ENCODE measurements around the gene DPH3. TPM values are rescaled to one million over a fixed set of nuclear protein-coding genes. Genes with fewer than 3 reads are reported as not detected.

Gene DPH3
- total RNA-seq, 5 donors from 2014 or later (not counting 1 experiment from before 2014, with no cell fraction given), result 13.1 to 19.0 (median 14.4) TPM

GRCh38 chr3:16289144-16289889 is 24.6 kb upstream of the DPH3 start:
- WGBS (ENCODE audit: insufficient coverage), result no CpG with 5 or more reads among the region's 2 CpGs
- H3K9me3 Mint-ChIP-seq, result peaks cover 0 to 12% (median 0%) of the 10 kb centered on the region in 3 donors
- H3K27me3 Mint-ChIP-seq, result no peaks in the 10 kb centered on the region
- ChIA-PET CTCF (interaction anchor here (0.6 to 8.8 kb wide), 14 partner anchors 12 to 51 kb away, joined by 3 to 120 read pairs (median 10); partner anchors contain the start of genes DPH3 (in 1 of the 2) and OXNAD1 (in 1 of the 2)), POLR2A (interaction anchor here (0.7 to 1.8 kb wide), 6 partner anchors 12 to 75 kb away, joined by 3 to 6 read pairs (median 4); no protein-coding TSS in a partner anchor)
- H3K27ac ChIP-seq (ENCODE audit: low read length), result peak overlapping the region; percentile 81
- H3K36me3 Mint-ChIP-seq, result peaks cover 20% of the 10 kb centered on the region
- no peaks in the 10 kb centered on the region for H3K9me3 ChIP-seq
- H3K27ac Mint-ChIP-seq, result peak overlapping the region; percentile 98 to 99
- H3K4me1 Mint-ChIP-seq, result peaks cover 76 to 83% (median 79%) of the 10 kb centered on the region in 3 donors
- no peaks in the 10 kb centered on the region for H3K27me3 ChIP-seq (replicated peaks in 1 of 2; ENCODE audit: control insufficient read depth in 2 of 2, extremely low read depth in 1 of 2, insufficient read depth in 2 of 2, low read length in 1 of 2)
- peak overlapping the region; percentile 59 to 85 for H3K4me3 ChIP-seq (ENCODE audit: control insufficient read depth in 1 of 2, extremely low read depth in 1 of 2, low read length in 1 of 2)
- no peak for DNase-seq
- peaks cover 0 to 4% of the 10 kb centered on the region in 2 donors for H3K36me3 ChIP-seq (ENCODE audit: control insufficient read depth in 2 of 2, extremely low read depth in 1 of 2, insufficient read depth in 1 of 2, low read length in 1 of 2)
- H3K4me1 ChIP-seq (ENCODE audit: control insufficient read depth in 1 of 2, extremely low read depth in 1 of 2, insufficient read depth in 2 of 2, low read length in 2 of 2), result peaks cover 43 to 51% of the 10 kb centered on the region in 2 experiments
- no peak for ATAC-seq (replicated peaks in 1 of 4)
- H3K4me3 Mint-ChIP-seq, result peak overlapping the region; percentile 91 to 98 (median 97)

GRCh38 chr3:16288664-16289063 is 23.9 kb upstream of the DPH3 start:
- ATAC-seq (replicated peaks in 1 of 4) (peak in 1 of 4 experiments; percentile 4), DNase-seq (peak in 1 of 35 experiments; percentile 21)
- peak overlapping the region; percentile 98 to 99 for H3K27ac Mint-ChIP-seq
- peaks cover 17% of the 10 kb centered on the region for H3K36me3 Mint-ChIP-seq
- Histone ChIP-seq H3K27me3 (replicated peaks in 1 of 2; ENCODE audit: control insufficient read depth in 2 of 2, extremely low read depth in 1 of 2, insufficient read depth in 2 of 2, low read length in 1 of 2) (no peaks in the 10 kb centered on the region), H3K27ac (ENCODE audit: low read length) (peak overlapping the region; percentile 81), H3K9me3 (no peaks in the 10 kb centered on the region), H3K4me3 (ENCODE audit: control insufficient read depth in 1 of 2, extremely low read depth in 1 of 2, low read length in 1 of 2) (peak overlapping the region; percentile 59 to 85), H3K36me3 (ENCODE audit: control insufficient read depth in 2 of 2, extremely low read depth in 1 of 2, insufficient read depth in 1 of 2, low read length in 1 of 2) (peaks cover 0 to 4% of the 10 kb centered on the region in 2 donors), H3K4me1 (ENCODE audit: control insufficient read depth in 1 of 2, extremely low read depth in 1 of 2, insufficient read depth in 2 of 2, low read length in 2 of 2) (peaks cover 41 to 47% of the 10 kb centered on the region in 2 experiments)
- peaks cover 0 to 9% (median 0%) of the 10 kb centered on the region in 3 donors for H3K9me3 Mint-ChIP-seq
- 0% methylated on average over 1 of the region's 1 CpG for WGBS (ENCODE audit: insufficient coverage)
- peaks cover 73 to 82% (median 74%) of the 10 kb centered on the region in 3 donors for H3K4me1 Mint-ChIP-seq
- ChIA-PET POLR2A (interaction anchor here (0.5 to 1.8 kb wide), 8 partner anchors 12 to 261 kb away, joined by 3 to 8 read pairs (median 4); no protein-coding TSS in a partner anchor), CTCF (interaction anchor here (0.6 to 8.8 kb wide), 14 partner anchors 13 to 52 kb away, joined by 3 to 120 read pairs (median 7); partner anchors contain the start of genes DPH3 (in 1 of the 2) and OXNAD1 (in 1 of the 2))
- peak overlapping the region; percentile 91 to 98 (median 97) for H3K4me3 Mint-ChIP-seq
- H3K27me3 Mint-ChIP-seq, result no peaks in the 10 kb centered on the region

- H3K27me3 ChIP-seq (replicated peaks in 1 of 2; ENCODE audit: control insufficient read depth in 2 of 2, extremely low read depth in 1 of 2, insufficient read depth in 2 of 2, low read length in 1 of 2), result no peaks in the 10 kb centered on the region
- peak in 2 of 4 experiments; percentile 6 to 11 for ATAC-seq (replicated peaks in 1 of 4)
- CTCF ChIA-PET, result interaction anchor here (0.5 to 8.8 kb wide), 19 partner anchors 9 to 265 kb away, joined by 3 to 120 read pairs (median 4); partner anchors contain the start of genes DPH3 (in 1 of the 2) and OXNAD1 (in 1 of the 2)
- H3K9me3 Mint-ChIP-seq, result no peaks in the 10 kb centered on the region
- H3K4me3 ChIP-seq (ENCODE audit: control insufficient read depth in 1 of 2, extremely low read depth in 1 of 2, low read length in 1 of 2), result peak overlapping the region; percentile 59 to 85
- peak overlapping the region; percentile 98 to 99 for H3K27ac Mint-ChIP-seq
- 0% methylated on average over 4 of the region's 6 CpGs for WGBS (ENCODE audit: insufficient coverage)
- no peaks in the 10 kb centered on the region for H3K9me3 ChIP-seq
- H3K4me1 ChIP-seq (ENCODE audit: control insufficient read depth in 1 of 2, extremely low read depth in 1 of 2, insufficient read depth in 2 of 2, low read length in 2 of 2), result peaks cover 32 to 43% of the 10 kb centered on the region in 2 experiments
- no peaks in the 10 kb centered on the region for H3K27me3 Mint-ChIP-seq
- peaks cover 19% of the 10 kb centered on the region for H3K36me3 Mint-ChIP-seq
- POLR2A ChIA-PET, result interaction anchor here (0.6 to 2.2 kb wide), 16 partner anchors 8 to 485 kb away, joined by 3 to 31 read pairs (median 5); partner anchors contain the start of genes OXNAD1 (in 2 of the 2) and DPH3 (in 1 of the 2)
- H3K36me3 ChIP-seq (ENCODE audit: control insufficient read depth in 2 of 2, extremely low read depth in 1 of 2, insufficient read depth in 1 of 2, low read length in 1 of 2), result peaks cover 0 to 4% of the 10 kb centered on the region in 2 donors
- peak overlapping the region; percentile 91 to 98 (median 97) for H3K4me3 Mint-ChIP-seq
- peak in 2 of 35 experiments; percentile 17 to 34 for DNase-seq
- peak overlapping the region; percentile 81 for H3K27ac ChIP-seq (ENCODE audit: low read length)
- H3K4me1 Mint-ChIP-seq, result peaks cover 66 to 75% (median 67%) of the 10 kb centered on the region in 3 donors
Observed at GRCh38 chr3:16286751-16287543, 22.2 kb upstream of the DPH3 start.

GRCh38 chr3:16286161-16286560 is 21.4 kb upstream of the DPH3 start:
- peaks cover 60 to 69% (median 61%) of the 10 kb centered on the region in 3 donors for H3K4me1 Mint-ChIP-seq
- H3K4me3 Mint-ChIP-seq, result peak overlapping the region; percentile 91 to 98 (median 97)
- POLR2A ChIA-PET, result interaction anchor here (0.6 to 2.2 kb wide), 17 partner anchors 9 to 601 kb away, joined by 3 to 31 read pairs (median 5); partner anchors contain the start of genes OXNAD1 (in 2 of the 2) and DPH3 (in 1 of the 2)
- DNase-seq (peak in 34 of 35 experiments; percentile 60 to 90 (median 74)), ATAC-seq (replicated peaks in 1 of 4) (peak; percentile 87 to 91 (median 89))
- no peaks in the 10 kb centered on the region for H3K27me3 Mint-ChIP-seq
- Histone ChIP-seq H3K27me3 (replicated peaks in 1 of 2; ENCODE audit: control insufficient read depth in 2 of 2, extremely low read depth in 1 of 2, insufficient read depth in 2 of 2, low read length in 1 of 2) (no peaks in the 10 kb centered on the region), H3K4me1 (ENCODE audit: control insufficient read depth in 1 of 2, extremely low read depth in 1 of 2, insufficient read depth in 2 of 2, low read length in 2 of 2) (peaks cover 25 to 40% of the 10 kb centered on the region in 2 experiments), H3K9me3 (no peaks in the 10 kb centered on the region), H3K4me3 (ENCODE audit: control insufficient read depth in 1 of 2, extremely low read depth in 1 of 2, low read length in 1 of 2) (peak overlapping the region; percentile 59 to 85), H3K36me3 (ENCODE audit: control insufficient read depth in 2 of 2, extremely low read depth in 1 of 2, insufficient read depth in 1 of 2, low read length in 1 of 2) (peaks cover 0 to 4% of the 10 kb centered on the region in 2 donors), H3K27ac (ENCODE audit: low read length) (peak overlapping the region; percentile 81)
- H3K36me3 Mint-ChIP-seq, result peaks cover 18% of the 10 kb centered on the region
- CTCF ChIA-PET, result interaction anchor here (0.6 to 8.8 kb wide), 20 partner anchors 10 to 266 kb away, joined by 3 to 120 read pairs (median 4); partner anchors contain the start of genes DPH3 (in 1 of the 2) and OXNAD1 (in 1 of the 2)
- 0% methylated on average over 2 of the region's 3 CpGs for WGBS (ENCODE audit: insufficient coverage)
- peak overlapping the region; percentile 98 to 99 for H3K27ac Mint-ChIP-seq
- H3K9me3 Mint-ChIP-seq, result no peaks in the 10 kb centered on the region

GRCh38 chr3:16284633-16285032 is 19.9 kb upstream of the DPH3 start:
- Histone ChIP-seq H3K9me3 (no peaks in the 10 kb centered on the region), H3K27ac (ENCODE audit: low read length) (peak overlapping the region; percentile 81), H3K36me3 (ENCODE audit: control insufficient read depth in 2 of 2, extremely low read depth in 1 of 2, insufficient read depth in 1 of 2, low read length in 1 of 2) (peaks cover 0 to 2% of the 10 kb centered on the region in 2 donors), H3K27me3 (replicated peaks in 1 of 2; ENCODE audit: control insufficient read depth in 2 of 2, extremely low read depth in 1 of 2, insufficient read depth in 2 of 2, low read length in 1 of 2) (no peaks in the 10 kb centered on the region), H3K4me3 (ENCODE audit: control insufficient read depth in 1 of 2, extremely low read depth in 1 of 2, low read length in 1 of 2) (no peak overlapping the region), H3K4me1 (ENCODE audit: control insufficient read depth in 1 of 2, extremely low read depth in 1 of 2, insufficient read depth in 2 of 2, low read length in 2 of 2) (peaks cover 15 to 35% of the 10 kb centered on the region in 2 experiments)
- ATAC-seq (replicated peaks in 1 of 4), result no peak
- ChIA-PET POLR2A (no interaction called here), CTCF (interaction anchor here in 1 of 2 donors (0.5 to 8.8 kb wide), 5 partner anchors 10 to 599 kb away, joined by 3 to 120 read pairs (median 6); partner anchors contain the start of genes DPH3 and OXNAD1)
- peaks cover 44 to 53% (median 46%) of the 10 kb centered on the region in 3 donors for H3K4me1 Mint-ChIP-seq
- H3K27me3 Mint-ChIP-seq, result no peaks in the 10 kb centered on the region
- peaks cover 14% of the 10 kb centered on the region for H3K36me3 Mint-ChIP-seq
- no peaks in the 10 kb centered on the region for H3K9me3 Mint-ChIP-seq
- no peak for DNase-seq
- WGBS (ENCODE audit: insufficient coverage), result no CpG with 5 or more reads among the region's 1 CpG
- H3K27ac Mint-ChIP-seq, result peak overlapping the region; percentile 98 to 99
- H3K4me3 Mint-ChIP-seq, result peak overlapping the region; percentile 0 to 98 (median 97)
